ENCODE measurements around the gene CCDC85C.
A peak's percentile ranks its signal among the peaks of the same experiment; 100 is the strongest.

CCDC85C gene

DNA sequence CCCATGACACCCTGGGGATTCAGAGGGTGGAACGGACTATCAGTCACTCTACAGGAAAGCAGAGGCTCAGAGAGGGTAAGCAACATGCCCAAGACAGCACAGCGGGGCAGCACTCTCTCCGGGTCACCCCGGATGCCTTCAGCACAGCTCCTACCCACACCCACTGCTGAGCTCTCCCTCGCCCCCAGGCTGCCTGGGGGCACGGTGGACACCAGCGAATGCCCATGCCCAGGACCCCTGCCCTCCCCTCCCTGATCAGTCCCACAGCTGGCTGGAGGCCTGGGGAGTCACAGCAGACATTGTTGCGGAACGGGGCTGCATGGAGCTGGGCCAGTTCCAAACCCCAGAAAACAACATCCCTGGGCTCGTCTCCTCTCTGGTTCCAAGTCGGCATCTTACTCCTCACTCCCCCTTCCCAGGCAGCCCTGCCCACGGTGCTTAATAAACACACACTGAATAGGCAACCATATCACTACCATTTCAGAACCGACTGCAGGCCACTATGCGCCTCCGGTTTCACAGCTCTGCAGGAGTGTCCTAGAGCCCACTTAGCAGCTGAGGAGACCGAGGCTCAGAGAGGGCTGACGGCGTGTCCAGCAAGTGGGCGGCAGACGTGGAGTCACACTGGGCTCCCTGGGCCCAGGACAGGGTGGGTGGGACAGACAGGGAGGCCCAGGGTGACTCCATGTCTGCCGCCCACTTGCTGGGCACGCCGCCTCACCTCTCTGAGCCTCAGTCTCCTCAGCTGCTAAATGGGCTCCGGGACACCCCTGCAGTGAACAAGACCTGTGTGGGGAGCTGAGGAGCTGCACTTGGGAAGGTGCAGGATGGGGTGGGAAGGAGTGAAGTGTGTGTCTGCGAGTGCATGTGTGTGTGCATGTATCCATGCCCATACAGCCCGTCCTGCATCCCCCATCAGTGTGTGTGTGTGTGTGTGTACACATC lies 27.0 kb downstream of the CCDC85C start:
- Mint-ChIP-seq H3K9me3 (no peaks in the 10 kb centered on the region), H3K27me3 (no peaks in the 10 kb centered on the region), H3K36me3 (ENCODE audit: low read depth) (no peaks in the 10 kb centered on the region), H3K4me3 (no peak overlapping the region), H3K4me1 (ENCODE audit: low read depth) (peaks cover 4% of the 10 kb centered on the region), H3K27ac (no peak overlapping the region)

DNA sequence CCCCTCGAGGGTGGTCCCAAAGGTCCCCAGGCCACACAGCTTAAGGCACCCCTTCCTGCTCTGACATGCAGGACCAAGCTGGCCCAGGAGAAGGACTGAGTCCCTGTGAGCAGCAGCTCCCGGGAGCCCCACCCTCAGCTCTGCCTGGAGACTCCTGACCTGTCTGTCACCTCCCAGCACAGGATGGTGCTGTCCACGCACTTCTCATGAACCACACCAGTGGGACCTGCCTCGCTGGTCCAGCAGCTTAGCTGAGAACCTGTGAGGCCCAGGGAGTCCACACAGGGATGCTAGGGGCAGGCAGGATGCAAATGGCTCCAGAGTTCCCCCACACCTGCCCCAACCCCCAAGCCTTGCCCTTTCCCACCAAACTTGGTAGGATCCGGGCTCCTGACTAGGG lies 27.7 kb downstream of the CCDC85C start:
- H3K4me1 Mint-ChIP-seq (ENCODE audit: low read depth) = peaks cover 4% of the 10 kb centered on the region
- no peak overlapping the region for H3K27ac Mint-ChIP-seq
- no peaks in the 10 kb centered on the region for H3K36me3 Mint-ChIP-seq (ENCODE audit: low read depth)
- H3K4me3 Mint-ChIP-seq = no peak overlapping the region
- no peaks in the 10 kb centered on the region for H3K9me3 Mint-ChIP-seq
- no peaks in the 10 kb centered on the region for H3K27me3 Mint-ChIP-seq

DNA sequence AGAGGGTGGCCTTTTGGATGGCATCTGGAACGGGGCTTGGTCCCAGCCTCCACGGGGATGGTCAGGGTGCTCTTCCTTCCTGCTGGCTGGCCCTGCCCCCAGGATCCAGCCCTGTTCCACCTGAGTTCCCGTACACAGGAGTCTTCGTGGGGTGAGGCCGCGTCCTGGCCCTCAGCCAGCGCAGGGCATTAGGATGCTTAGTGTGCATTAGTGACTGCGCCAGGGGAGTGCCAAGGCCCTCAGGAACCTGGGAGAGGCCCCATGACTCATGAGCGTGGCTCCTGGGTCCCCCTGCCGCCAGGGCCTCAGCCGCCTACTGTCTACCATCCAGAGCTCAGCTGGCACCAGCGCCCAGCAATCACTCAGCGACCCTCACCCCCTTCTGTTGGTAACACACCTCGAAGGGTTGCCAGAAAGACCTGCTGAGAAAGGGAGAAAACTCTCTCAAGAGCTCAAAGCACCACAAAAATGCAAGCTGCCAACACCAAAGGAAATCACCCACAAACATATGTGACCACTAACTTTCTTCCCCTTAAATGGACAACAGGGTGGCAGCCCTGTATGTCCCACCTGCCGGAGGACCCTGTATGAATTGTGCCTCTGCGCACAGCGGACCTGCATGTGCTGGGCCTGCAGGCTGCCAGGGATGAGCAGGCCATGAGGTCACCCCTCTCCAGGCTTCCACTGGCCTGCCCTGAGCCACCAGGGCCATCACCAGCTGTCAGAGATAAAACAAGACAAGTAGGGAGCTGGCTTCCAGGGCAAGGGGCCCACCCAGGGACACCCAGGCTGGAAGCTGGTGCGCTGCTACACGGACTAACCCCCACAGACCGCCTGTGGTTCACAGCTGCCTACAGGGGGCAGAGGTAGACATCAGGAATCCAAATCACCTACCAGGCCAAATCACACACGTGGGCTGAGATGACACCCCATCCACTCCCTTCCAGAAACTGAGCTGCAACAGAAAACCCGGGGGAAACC lies 28.7 kb downstream of the CCDC85C start:
- no peaks in the 10 kb centered on the region for H3K9me3 Mint-ChIP-seq
- H3K27me3 Mint-ChIP-seq = no peaks in the 10 kb centered on the region
- no peak overlapping the region for H3K4me3 Mint-ChIP-seq
- H3K27ac Mint-ChIP-seq = peak overlapping the region; percentile 14
- H3K4me1 Mint-ChIP-seq (ENCODE audit: low read depth) = peaks cover 4% of the 10 kb centered on the region
- H3K36me3 Mint-ChIP-seq (ENCODE audit: low read depth) = no peaks in the 10 kb centered on the region

DNA sequence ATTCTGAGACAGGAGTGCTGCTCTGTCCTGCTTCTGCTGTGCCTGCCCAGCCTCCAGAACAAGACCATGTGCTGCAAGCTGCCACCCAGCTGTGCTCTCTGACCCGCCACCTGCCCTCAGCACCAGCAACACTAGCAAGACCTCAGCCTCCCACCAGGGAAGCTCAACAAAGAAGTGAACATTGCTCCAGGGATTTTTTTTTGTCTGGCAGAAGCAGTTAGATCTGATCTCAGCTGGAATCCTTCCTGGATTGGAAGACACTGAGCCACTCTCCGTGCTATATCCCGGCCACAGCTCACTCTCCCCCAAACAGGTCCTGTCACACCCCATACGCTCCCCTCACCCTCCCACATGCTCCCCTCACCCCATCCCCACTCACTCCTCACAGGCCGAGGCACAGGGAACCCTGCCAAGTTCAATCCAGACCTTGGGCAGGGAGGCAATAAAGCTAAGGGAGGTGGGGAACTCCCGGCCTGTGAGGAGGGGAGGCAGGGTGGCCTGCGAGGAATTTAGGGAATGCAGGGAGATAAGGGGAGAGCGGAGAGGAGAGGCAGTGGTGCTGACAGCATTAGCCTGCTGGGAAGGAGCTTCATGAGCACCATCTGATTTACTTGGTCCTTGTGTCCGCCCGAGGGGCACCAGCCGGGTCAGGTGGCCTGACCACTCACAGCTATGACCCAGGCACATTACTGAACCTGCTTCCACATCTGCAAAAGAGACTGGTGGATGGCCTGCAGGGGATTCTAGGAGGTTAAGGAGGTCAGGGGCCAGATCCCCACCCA lies 29.7 kb downstream of the CCDC85C start:
- Mint-ChIP-seq H3K27me3 (no peaks in the 10 kb centered on the region), H3K27ac (no peak overlapping the region), H3K4me3 (no peak overlapping the region), H3K9me3 (no peaks in the 10 kb centered on the region), H3K36me3 (ENCODE audit: low read depth) (no peaks in the 10 kb centered on the region), H3K4me1 (ENCODE audit: low read depth) (peaks cover 4% of the 10 kb centered on the region)

DNA sequence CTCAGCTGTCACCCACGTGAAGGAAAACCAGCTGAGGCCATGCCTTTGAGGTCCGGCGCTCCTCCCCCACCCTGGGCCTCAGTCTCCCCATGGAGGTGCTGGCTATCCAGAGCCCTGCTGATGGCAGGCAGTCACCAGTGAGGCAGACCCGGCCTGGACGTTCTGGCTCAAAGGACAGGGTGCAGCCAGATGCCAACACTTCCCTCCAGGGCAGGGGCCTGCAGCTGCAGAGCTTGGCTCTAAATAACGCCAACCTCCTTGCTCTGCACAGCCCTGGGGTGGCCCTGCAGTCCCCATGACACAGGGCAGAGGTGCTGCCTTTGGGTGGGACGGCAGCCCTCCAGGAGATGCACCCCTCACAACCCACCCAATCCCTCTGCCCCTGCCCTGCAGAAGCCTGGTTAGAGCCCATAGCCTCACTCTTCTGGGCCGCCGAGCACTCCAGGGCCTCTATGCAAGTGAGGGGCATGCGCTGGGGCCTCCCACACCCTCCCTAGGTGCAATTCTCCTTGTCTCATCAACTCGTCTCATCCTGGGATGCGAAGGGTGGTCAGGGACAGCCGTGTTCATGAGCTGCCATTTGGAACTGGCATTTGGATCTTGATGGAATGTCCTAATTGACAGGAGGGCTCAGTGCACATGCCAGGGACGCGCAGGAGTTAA lies 30.4 kb downstream of the CCDC85C start:
- no peaks in the 10 kb centered on the region for H3K9me3 Mint-ChIP-seq
- no peak overlapping the region for H3K4me3 Mint-ChIP-seq
- no peaks in the 10 kb centered on the region for H3K36me3 Mint-ChIP-seq (ENCODE audit: low read depth)
- no peak overlapping the region for H3K27ac Mint-ChIP-seq
- no peaks in the 10 kb centered on the region for H3K27me3 Mint-ChIP-seq
- peaks cover 4% of the 10 kb centered on the region for H3K4me1 Mint-ChIP-seq (ENCODE audit: low read depth)

DNA sequence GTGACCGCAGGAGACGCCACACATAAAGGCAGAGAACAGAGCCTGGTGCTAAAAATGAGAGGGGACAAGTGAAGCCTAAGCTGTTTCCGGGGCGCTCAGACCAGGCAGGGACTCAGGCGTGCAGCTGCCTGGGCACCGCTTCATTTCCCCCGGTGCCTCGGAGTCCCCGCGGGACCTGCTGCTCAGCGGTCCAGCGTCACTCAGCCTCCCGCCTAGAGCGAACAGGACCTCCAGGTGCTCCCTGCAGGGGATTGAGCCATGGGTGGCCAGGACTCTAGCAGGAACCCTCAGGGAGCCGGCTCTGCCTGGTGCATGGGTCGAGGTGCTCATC lies 31.0 kb downstream of the CCDC85C start:
- no peak overlapping the region for H3K27ac Mint-ChIP-seq
- H3K9me3 Mint-ChIP-seq = no peaks in the 10 kb centered on the region
- peaks cover 4% of the 10 kb centered on the region for H3K4me1 Mint-ChIP-seq (ENCODE audit: low read depth)
- no peaks in the 10 kb centered on the region for H3K36me3 Mint-ChIP-seq (ENCODE audit: low read depth)
- H3K4me3 Mint-ChIP-seq = no peak overlapping the region
- H3K27me3 Mint-ChIP-seq = no peaks in the 10 kb centered on the region

DNA sequence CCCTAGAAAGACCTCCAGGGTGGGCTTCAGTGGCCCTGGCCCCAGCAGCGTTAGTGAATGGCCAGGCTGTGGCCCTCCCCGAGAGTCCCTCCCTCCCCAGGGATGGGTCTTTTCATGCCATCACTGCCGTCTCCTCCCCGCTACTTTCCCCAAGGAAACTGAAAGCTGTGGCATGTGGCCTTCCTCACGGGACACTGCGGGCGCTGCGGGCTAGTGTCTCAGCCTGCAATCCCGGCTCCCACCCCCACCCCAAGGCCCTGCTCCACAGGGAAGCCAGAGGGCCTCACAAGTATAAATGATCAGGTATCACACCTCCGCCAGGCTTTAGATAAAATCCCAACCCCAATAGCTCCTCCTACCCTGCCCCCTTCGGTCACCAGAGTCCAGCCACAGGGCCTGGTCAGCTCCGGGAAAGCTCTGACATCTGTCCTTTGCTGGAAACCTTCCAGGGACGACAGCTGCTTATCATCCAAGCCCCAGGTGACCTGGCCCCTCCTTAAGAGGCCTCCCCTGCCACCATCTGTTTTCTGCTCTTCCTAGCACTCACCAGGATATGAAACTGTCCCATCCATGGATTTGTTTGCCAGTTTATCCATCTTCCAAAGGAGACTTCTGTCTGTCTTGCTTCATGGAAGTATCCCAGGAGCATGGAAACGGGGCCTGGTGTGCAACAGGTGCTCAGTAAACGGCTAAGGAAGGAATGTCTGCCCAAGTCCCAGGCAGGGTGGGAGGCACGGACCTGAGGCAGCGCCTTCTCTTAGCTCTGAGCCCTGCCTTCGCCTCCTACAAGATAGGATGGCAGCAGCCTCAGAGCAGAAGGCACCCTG lies 31.6 kb downstream of the CCDC85C start:
- Mint-ChIP-seq H3K27me3 (no peaks in the 10 kb centered on the region), H3K9me3 (no peaks in the 10 kb centered on the region), H3K27ac (no peak overlapping the region), H3K4me1 (ENCODE audit: low read depth) (peaks cover 4% of the 10 kb centered on the region), H3K4me3 (no peak overlapping the region), H3K36me3 (ENCODE audit: low read depth) (no peaks in the 10 kb centered on the region)

DNA sequence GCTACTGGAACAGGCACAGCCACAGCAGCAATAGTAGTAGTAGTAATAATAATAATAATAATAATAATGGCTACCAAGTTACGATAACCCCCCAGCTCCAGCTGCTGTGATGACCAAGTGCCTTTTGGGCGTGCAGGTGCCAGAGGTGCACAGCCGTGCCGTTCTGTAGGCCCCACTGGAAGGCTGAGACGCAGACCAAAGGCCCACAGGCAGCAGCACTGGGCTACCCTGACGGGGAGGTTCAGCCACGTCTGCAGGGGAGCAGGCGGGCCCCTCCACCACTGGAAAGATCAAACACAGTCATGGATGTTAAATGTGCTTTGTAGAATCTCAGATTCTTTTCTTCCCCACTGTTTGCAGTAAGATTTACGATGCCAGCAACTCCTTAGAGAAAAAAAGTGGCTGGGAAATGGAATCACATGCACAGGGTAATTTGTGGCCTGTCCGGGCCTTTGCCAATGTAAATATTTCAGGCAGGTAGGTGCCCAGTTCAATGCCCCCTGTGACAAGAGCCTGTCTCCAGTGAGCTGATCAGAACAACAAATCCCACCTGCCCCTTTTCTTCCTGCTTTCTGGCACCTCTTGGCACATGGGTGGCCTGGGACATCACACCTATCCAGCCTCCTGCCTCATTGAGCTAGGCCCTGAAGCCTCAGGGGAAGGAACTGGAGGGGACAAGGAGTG lies 32.6 kb downstream of the CCDC85C start:
- no peaks in the 10 kb centered on the region for H3K27me3 Mint-ChIP-seq
- H3K4me1 Mint-ChIP-seq (ENCODE audit: low read depth) = peaks cover 4% of the 10 kb centered on the region
- H3K4me3 Mint-ChIP-seq = no peak overlapping the region
- no peaks in the 10 kb centered on the region for H3K36me3 Mint-ChIP-seq (ENCODE audit: low read depth)
- H3K9me3 Mint-ChIP-seq = no peaks in the 10 kb centered on the region
- H3K27ac Mint-ChIP-seq = no peak overlapping the region

DNA sequence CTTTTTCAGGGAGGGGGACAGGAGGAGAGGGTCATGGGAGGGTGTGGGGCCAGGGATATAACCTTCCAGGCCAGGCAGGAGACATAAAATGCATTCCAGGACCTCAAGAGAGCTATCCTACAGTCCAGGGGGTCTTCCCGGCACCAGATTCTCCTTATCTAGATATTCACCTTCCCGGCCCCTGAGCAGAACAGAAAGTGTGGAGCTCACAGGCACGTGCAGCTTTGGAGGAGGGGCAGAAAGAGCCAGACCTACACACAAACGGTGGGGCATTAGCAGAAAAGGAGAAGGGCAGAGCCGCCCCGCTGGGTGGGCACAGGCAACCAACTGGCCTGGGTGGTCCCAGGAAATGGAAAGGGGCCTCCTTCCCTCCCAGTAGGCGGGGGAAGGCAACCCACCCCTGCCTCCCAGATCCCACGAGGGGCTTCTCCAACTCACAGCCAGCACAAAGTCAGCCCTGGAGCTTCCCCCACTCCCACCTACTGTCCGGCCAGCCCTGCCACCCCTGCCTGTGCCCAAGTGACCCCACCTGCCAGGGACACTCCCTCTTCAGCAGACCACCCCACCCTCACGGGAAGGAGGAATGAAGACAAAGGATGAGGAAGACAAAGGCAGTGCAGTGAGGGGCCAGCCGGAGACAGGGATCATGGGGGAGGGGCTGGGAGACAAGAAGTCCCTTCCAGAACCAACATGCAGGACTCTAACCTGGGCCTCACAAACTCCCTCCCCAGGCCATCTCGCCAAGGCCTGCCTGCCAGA lies 33.3 kb downstream of the CCDC85C start:
- H3K36me3 Mint-ChIP-seq (ENCODE audit: low read depth) = no peaks in the 10 kb centered on the region
- H3K27ac Mint-ChIP-seq = no peak overlapping the region
- H3K9me3 Mint-ChIP-seq = no peaks in the 10 kb centered on the region
- H3K4me3 Mint-ChIP-seq = no peak overlapping the region
- no peaks in the 10 kb centered on the region for H3K27me3 Mint-ChIP-seq
- H3K4me1 Mint-ChIP-seq (ENCODE audit: low read depth) = peaks cover 4% of the 10 kb centered on the region

DNA sequence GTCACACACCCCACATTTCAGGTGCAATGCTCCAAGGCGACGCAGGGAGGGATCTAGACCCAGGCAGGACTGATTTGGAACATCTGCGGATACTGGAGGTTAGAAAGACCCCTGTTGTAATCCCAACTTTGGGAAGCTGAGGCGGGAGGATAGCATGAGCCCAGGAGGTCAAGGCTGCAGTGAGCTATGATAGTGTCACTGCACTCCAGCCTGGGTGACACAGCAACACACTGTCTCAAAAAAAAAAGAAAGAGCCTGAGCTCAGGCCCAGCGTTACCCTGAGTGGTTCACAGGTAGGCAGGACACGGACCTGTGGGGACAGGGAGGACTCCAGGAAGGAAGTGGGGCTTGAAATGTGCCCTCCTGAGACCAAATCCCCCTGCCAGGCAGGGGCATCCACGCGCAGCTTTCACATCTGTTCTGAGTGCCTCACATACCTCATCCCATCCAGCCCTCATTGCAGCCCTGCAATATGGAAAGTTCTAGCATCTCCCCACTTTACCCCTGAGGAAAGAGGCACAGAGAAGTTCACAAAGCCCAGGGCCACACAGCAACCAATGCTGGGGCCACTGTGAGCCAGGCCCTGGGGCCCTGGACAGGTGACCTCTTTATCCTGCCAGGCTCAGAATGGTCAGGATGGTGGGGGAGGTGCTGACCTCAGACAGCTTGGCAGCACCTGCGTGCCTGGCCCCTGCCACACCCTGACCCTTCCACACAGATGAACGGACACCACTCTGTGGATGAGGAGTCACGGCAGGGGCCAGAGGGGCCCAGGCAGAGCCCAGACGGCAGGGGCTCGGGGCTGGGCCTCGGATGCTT lies 34.1 kb downstream of the CCDC85C start:
- no peaks in the 10 kb centered on the region for H3K9me3 Mint-ChIP-seq
- H3K27me3 Mint-ChIP-seq = no peaks in the 10 kb centered on the region
- H3K4me1 Mint-ChIP-seq (ENCODE audit: low read depth) = no peaks in the 10 kb centered on the region
- no peaks in the 10 kb centered on the region for H3K36me3 Mint-ChIP-seq (ENCODE audit: low read depth)
- no peak overlapping the region for H3K27ac Mint-ChIP-seq
- no peak overlapping the region for H3K4me3 Mint-ChIP-seq

DNA sequence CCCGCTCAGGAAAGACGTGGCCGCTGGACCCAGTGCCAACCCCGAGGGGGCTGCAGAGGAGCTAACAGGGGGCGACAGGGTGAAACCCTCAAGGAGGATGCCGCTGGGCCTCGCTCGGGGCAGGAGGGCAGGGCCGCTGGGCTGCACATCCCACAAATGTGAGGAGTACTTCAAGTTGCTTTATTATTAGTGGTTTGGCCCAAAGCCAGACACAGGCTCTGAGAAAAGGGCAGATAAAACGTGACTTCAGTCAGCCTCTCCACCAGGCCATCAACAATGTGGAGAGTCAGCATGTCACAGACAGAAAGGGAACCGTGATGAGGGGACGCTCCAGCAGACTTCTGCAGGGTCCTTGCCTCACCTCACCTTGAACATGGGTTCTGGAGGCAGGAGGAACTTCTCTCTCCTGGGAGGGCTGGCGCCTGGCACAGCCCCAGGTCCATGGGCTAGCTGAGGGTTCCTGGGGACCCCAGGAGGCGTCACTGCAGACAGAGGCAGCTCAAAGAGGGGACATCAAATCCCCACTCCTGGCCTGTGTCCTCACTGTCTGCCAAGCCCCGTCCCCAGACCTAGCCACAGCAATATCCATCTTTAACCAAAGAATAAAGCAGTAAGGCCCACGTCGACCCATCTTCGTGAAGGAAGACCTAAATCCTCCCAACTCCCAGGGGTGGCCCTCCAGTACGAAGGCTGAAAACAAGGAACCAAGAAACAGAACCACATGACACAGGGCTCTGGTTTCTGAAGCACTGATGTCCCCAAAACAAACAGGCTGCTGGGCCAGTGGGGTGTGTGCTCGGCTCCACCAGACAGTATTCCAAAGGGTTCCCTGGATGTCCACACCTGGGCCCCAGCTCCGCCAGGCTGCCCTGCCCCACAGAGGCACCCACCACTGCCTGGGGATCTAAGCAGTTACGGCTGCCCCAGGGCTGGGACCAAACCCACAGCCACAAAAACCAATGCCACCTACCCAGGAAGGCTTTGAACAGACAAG lies 35.1 kb downstream of the CCDC85C start:
- Mint-ChIP-seq H3K27me3 (no peaks in the 10 kb centered on the region), H3K36me3 (ENCODE audit: low read depth) (no peaks in the 10 kb centered on the region), H3K27ac (no peak overlapping the region), H3K4me3 (no peak overlapping the region), H3K9me3 (no peaks in the 10 kb centered on the region), H3K4me1 (ENCODE audit: low read depth) (no peaks in the 10 kb centered on the region)
